WI38 (cell line): ENCODE data around the gene TRIO.

ENCODE experiments used
- H3K4me3 ChIP-seq: 2 replicates; pipeline ENCODE4 v1.5.1; 2011; ENCODE audit warnings: low read depth, mild to moderate bottlenecking, control low read depth, low read length
- TF ChIP-seq, protein P1 (sequence below): IDR thresholded peaks from 2 replicates; pipeline ENCODE4 v1.5.1; 2012; ENCODE audit warnings: low read depth, mild to moderate bottlenecking, control low read depth, low read length

TRIO gene

DNA sequence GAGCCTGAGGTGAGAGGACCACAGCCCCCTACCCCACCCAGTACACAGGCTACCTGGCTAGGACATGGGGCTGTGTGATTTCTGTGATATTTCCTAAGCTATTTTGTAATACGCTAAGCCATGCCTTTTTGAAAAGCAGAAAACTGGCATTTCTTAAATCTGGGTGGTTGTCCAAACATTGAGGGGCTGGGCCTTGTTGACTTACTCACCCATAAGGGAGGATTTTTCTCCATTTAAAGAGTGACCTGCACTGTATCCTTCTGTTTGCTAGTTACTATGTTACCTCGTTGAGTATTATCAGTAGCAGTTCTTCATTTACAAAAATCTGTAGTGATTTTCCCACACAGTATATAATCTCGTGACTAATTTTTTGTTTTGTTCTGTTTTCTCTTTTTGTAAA lies 321.0 kb downstream of the TRIO start:
- TF ChIP-seq, protein P1, sequence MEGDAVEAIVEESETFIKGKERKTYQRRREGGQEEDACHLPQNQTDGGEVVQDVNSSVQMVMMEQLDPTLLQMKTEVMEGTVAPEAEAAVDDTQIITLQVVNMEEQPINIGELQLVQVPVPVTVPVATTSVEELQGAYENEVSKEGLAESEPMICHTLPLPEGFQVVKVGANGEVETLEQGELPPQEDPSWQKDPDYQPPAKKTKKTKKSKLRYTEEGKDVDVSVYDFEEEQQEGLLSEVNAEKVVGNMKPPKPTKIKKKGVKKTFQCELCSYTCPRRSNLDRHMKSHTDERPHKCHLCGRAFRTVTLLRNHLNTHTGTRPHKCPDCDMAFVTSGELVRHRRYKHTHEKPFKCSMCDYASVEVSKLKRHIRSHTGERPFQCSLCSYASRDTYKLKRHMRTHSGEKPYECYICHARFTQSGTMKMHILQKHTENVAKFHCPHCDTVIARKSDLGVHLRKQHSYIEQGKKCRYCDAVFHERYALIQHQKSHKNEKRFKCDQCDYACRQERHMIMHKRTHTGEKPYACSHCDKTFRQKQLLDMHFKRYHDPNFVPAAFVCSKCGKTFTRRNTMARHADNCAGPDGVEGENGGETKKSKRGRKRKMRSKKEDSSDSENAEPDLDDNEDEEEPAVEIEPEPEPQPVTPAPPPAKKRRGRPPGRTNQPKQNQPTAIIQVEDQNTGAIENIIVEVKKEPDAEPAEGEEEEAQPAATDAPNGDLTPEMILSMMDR, result no peak
- no peak overlapping the region for H3K4me3 ChIP-seq

DNA sequence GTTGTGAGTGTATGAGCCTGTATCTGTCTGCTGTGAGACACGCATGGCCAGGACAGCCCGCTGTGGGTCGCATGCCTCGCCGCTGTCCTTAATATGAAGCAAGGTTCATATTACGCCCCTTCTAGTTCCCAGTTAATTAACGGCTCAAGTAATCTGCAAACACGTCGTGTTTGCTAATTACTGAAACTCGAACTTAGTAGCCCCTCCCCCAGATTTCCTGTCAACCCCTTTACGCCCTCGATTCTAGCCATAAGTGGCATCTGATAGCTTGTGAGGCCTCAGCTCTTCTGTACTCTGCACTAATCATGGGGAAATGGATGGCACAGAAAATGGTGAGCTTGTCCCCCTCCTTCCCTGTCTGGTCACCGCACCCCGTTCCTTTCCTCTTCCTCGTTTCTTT lies 321.5 kb downstream of the TRIO start:
- TF ChIP-seq, protein P1, result no peak

DNA sequence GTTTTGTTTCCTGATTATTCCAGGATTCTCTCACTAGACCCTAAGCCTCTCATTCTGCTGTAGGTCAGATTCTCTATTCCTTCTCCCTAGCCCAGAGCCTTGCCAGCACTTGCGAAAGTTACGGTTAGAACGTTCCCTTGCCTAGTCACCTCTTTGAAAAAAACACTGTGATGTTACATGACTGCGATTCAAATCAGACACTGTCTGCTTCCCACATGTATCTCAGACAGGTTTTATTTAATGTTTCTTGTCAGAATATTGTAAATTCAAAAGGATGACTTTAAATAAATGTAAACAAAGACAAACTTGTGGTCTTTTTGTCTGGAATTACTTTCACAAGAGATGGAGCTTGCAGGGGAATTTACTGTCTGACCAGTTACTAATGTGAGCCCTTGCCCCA lies 322.0 kb downstream of the TRIO start:
- H3K4me3 ChIP-seq, result no peak overlapping the region
- TF ChIP-seq, protein P1, result no peak

More for the DNA sequence above, 321.5 kb downstream of the TRIO start:
- no peak overlapping the region for H3K4me3 ChIP-seq

DNA sequence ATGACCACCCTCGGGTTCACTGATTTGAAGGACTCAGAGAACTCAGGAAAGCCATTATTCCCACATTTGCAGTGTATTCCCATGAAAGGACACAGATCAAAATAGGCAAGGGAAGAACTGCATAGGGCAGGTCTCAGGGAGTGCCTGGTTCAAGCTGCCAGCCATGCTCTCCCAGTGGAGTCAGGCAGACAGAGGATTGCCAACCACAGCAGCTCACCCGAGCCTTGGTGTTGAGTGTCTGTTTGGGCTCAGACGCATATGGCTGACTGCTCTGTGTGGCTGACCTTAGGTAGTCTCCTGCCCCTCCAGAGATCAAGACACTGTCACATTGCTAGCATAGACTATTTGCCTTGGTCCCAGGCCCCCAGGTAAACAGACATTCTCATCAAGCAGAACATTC lies 322.6 kb downstream of the TRIO start:
- H3K4me3 ChIP-seq, result no peak overlapping the region
- TF ChIP-seq, protein P1, result no peak

DNA sequence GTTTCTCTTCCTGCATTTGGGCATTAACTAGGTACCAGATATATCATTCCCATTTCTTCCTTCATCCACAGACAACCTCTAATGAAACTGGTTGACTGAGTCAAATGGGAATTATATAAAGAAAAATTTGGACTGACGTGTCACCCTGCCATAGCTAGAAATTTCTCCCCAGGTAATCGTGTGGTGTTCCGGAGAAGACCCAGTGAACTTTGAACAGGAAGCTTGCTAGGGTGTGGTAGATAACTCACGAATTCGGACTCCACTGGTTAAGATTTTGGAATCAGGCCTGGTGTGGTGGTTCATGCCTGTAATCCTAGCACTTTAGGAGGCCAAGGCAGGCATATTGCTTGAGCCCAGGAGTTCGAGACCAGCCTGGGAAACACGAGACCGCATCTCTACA lies 324.1 kb downstream of the TRIO start:
- no peak overlapping the region for H3K4me3 ChIP-seq
- TF ChIP-seq, protein P1, result no peak

DNA sequence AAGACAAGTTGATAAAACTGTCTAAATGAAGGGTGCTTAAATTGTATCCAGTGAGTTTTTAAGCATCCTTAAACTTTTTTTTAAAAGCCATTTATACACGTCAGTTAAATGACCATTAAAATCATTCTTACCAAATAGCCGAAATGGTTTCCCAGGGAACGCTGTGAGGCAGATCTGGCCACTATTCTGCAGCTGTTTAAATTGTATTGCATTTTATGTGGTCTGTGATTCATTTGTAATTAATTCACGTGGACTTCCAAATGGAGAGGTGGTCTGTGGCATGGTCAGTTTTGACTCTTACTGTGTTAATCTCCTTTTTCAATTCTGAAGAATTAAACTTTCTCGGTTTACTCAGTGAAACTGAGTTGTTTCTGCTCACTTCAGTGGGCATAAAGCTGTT lies 324.7 kb downstream of the TRIO start:
- no peak overlapping the region for H3K4me3 ChIP-seq
- TF ChIP-seq, protein P1, result no peak

DNA sequence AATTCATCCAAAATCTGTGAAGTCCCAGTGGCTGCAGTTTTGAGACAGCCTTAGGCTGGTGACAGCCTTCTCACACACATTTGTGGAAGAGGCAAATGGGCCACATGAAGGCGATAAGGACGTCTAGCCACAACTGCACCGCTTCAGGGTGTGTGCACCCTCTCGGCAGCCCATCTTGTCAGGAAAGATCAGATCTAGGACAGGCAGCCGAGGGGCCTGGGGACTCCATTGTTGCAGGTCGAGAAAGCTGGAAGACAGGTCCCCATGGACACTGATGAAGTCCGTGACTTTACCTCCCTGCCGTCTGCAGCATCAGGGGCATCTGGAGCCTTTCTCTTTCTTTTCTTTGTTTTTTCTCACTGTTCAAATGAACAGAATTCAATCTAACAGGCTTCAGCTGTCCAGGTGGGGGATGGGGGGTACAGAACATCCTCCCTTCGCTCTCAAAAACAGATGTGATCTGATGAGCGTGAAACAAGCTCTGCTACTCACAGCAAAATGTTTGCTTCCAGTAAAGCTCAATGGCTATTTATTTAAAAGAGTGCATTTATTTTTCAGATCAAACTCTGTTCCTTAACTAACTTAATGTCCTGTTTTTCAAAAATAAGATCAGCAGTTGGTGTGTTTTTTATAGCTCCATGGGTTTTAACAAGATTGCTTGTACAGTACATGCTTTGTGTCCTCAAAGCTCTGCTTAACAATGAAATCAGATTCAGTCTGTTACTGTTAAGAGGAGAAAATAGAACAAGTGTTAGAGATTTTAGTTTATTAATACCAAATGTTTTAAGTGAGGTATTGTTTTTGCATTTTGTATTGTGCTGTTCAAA lies 326.6 kb downstream of the TRIO start:
- TF ChIP-seq, protein P1, result no peak
- H3K4me3 ChIP-seq, result no peak overlapping the region
